UCSD-AML1 (cell line): ENCODE measurements around the gene SLC7A7.
A peak's percentile ranks its signal among the peaks of the same experiment; 100 is the strongest.
"Not testable (repeated sequence)": the region's sequence is repeated elsewhere in the genome, so short reads cannot be mapped to it uniquely, and the experiment has no call there.

Source experiments
- DNase-seq: peaks from one replicate; lab custom pipeline; 2025; ENCODE audit not compliant: unreplicated experiment; lab: John Stamatoyannopoulos, UW

SLC7A7 gene

GRCh38 chr14:22822016-22822570 lies 6.9 kb upstream of the SLC7A7 start:
- DNase-seq, result no peak

- no peak for DNase-seq
Measured at GRCh38 chr14:22821193-22822015, 6.2 kb upstream of the SLC7A7 start.

- DNase-seq, result no peak
Measured at GRCh38 chr14:22820731-22821130, 5.5 kb upstream of the SLC7A7 start.

- peak; percentile 56 for DNase-seq
Measured at GRCh38 chr14:22819151-22819988, 4.1 kb upstream of the SLC7A7 start.

- DNase-seq, result no peak
Measured at GRCh38 chr14:22814373-22814772, 862 bp downstream of the SLC7A7 start.

GRCh38 chr14:22813145-22813544 lies 2.1 kb downstream of the SLC7A7 start:
- no peak for DNase-seq

- DNase-seq, result no peak
Measured at GRCh38 chr14:22812744-22813143, 2.5 kb downstream of the SLC7A7 start.

- no peak for DNase-seq
Measured at GRCh38 chr14:22811722-22812121, 3.5 kb downstream of the SLC7A7 start.

GRCh38 chr14:22808388-22809209 lies 6.6 kb downstream of the SLC7A7 start:
- DNase-seq, result no peak

- no peak for DNase-seq
Measured at GRCh38 chr14:22807432-22808087, 7.7 kb downstream of the SLC7A7 start.

- DNase-seq, result not testable (repeated sequence)
Measured at GRCh38 chr14:22805235-22805634, 10.0 kb downstream of the SLC7A7 start.

- DNase-seq, result no peak
Measured at GRCh38 chr14:22803687-22803974, 11.6 kb downstream of the SLC7A7 start.

GRCh38 chr14:22802860-22803686 lies 12.2 kb downstream of the SLC7A7 start:
- DNase-seq, result no peak

GRCh38 chr14:22801716-22802115 lies 13.5 kb downstream of the SLC7A7 start:
- no peak for DNase-seq

GRCh38 chr14:22800346-22800745 lies 14.9 kb downstream of the SLC7A7 start:
- no peak for DNase-seq

- DNase-seq, result no peak
Measured at GRCh38 chr14:22798528-22798927, 16.7 kb downstream of the SLC7A7 start.

GRCh38 chr14:22797017-22797917 lies 18.0 kb downstream of the SLC7A7 start:
- no peak for DNase-seq

GRCh38 chr14:22796087-22796707 lies 19.0 kb downstream of the SLC7A7 start:
- no peak for DNase-seq
